ENCODE results near the gene PDCD1.
"Not testable (repeated sequence)": the region's sequence is repeated elsewhere in the genome, so short reads cannot be mapped to it uniquely, and the experiment has no call there.

Gene PDCD1

DNA sequence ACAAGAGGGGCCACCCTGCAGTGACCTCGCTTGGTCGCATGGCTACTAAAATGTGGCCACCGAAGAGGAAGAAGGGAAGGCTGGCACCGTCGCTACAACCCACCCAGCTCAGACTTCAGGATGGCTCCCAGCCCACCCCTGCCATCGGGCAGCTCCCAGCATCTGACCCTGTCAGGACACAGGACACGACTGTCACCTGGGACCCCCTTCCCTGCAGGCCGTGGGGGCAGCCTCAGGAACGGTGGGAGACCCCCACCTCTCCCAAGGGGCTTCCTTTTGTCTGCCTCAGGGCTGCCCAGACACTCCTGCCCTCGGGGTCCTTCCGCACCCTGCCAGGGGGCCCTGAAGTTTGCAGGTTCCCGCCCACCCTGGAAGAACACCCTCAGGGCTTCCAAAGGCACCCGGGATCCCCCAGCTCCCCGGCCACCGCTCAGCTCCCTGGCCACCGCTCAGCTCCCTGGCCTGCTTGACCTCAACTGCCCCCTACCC lies 18.5 kb upstream of the PDCD1 start:
- H3K4me3 Mint-ChIP-seq = no peak overlapping the region
- peaks cover 6% of the 10 kb centered on the region for H3K36me3 Mint-ChIP-seq (ENCODE audit: low read depth)
- H3K4me1 Mint-ChIP-seq (ENCODE audit: low read depth) = peaks cover 16% of the 10 kb centered on the region
- no peaks in the 10 kb centered on the region for H3K9me3 Mint-ChIP-seq
- intact Hi-C loops (cut with micrococcal nuclease) = no loop called here
- H3K27ac Mint-ChIP-seq = no peak overlapping the region
- H3K27me3 Mint-ChIP-seq = peaks cover 7% of the 10 kb centered on the region

DNA sequence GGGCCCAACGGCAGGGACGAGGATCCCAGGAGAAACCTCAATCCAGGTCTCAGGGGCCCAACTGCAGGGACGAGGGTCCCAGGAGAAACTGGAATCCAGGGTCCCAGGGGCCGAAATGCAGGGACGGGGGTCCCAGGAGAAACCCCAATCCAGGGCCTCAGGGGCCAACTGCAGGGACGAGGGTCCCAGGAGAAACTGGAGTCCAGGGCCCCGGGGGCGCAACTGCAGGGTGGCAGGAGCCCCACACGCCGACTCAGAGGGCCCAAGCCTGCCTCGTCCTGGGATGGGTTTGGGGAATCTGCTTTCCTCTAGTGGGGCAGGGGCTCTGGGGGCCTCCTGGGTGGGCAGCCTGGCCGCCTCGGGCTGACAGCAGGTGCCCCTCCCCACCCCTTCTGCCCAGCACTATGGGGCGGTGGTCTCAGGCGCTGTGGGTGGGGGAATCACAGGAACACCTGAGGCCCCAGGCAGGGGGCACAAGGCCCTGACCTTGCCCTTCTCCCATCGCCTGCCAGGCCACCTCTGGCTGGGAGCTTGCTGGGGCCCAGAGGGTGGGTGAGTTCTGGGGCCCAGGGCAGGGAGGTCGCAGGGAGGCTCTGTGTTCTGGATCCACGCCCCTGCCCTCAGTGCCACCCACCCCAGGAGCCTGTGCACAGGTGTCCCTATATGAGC lies 18.0 kb upstream of the PDCD1 start:
- Mint-ChIP-seq H3K27ac (no peak overlapping the region), H3K36me3 (ENCODE audit: low read depth) (peaks cover 6% of the 10 kb centered on the region)

DNA sequence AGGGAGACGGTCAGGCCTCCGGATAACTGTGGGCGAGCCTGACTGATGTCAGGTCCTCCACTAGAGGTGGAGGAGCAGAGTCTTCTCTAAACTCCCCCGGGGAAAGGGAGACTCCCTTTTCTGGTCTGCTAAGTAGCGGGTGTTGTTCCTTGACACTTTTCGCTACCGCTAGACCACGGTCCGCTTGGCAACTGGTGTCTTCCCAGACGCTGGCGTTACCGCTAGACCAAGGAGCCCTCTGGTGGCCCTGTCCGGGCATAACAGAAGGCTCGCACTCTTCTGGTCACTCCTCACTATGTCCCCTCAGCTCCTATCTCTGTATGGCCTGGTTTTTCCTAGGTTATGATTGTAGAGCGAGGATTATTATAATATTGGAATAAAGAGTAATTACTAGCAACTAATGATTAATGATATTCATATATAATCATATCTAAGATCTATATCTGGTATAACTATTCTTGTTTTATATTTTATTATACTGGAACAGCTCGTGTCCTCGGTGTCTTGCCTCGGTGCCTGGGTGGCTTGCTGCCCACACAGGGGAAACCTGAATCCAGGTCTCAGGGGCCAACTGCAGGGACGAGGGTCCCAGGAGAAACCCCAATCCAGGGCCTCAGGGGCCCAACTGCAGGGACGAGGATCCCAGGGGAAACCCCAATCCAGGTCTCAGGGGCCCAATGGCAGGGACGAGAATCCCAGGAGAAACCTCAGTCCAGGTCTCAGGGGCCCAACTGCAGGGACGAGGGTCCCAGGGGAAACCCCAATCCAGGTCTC lies 17.2 kb upstream of the PDCD1 start:
- H3K4me3 Mint-ChIP-seq; H3K27me3 Mint-ChIP-seq; H3K27ac Mint-ChIP-seq; intact Hi-C loops (cut with micrococcal nuclease); H3K36me3 Mint-ChIP-seq (ENCODE audit: low read depth); H3K9me3 Mint-ChIP-seq; H3K4me1 Mint-ChIP-seq (ENCODE audit: low read depth): not testable (repeated sequence)

More for the DNA sequence above, 18.0 kb upstream of the PDCD1 start:
- intact Hi-C loops (cut with micrococcal nuclease) = no loop called here
- Mint-ChIP-seq H3K27me3 (peaks cover 7% of the 10 kb centered on the region), H3K9me3 (no peaks in the 10 kb centered on the region), H3K4me3 (no peak overlapping the region), H3K4me1 (ENCODE audit: low read depth) (peaks cover 11% of the 10 kb centered on the region)

DNA sequence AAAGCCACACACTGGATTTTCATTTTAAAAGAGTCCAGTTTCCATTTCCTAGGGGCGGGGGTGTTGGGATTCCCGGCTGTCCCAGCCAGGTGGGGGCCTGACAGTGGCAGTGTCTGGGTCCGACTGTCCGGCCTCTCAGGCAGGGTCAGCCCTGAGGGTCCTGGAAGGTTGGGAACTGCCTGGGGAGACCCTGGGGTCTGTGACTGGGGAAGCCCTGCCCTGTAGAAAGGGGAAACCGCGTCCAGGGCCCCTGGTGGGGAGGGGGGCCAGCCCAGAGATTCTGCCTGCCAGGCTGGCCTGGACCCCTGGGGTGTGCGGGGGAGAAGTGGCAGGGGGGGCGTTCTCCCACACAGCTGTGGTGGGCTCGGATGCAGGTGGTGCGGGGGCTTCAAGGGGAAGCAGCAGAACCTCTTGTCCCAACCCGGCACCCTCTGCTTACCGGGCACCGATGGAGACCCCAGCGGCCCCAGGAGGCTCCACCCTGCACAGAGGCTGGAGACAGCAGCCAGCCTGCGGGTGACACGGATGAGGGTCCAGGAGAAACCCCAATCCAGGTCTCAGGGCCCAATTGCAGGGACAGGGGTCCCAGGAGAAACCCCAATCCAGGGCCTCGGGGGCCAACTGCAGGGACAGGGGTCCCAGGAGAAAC lies 15.7 kb upstream of the PDCD1 start:
- intact Hi-C loops (cut with micrococcal nuclease) = no loop called here
- Mint-ChIP-seq H3K9me3 (no peaks in the 10 kb centered on the region), H3K27me3 (peaks cover 7% of the 10 kb centered on the region), H3K4me1 (ENCODE audit: low read depth) (no peaks in the 10 kb centered on the region), H3K36me3 (ENCODE audit: low read depth) (no peaks in the 10 kb centered on the region), H3K27ac (no peak overlapping the region), H3K4me3 (no peak overlapping the region)

DNA sequence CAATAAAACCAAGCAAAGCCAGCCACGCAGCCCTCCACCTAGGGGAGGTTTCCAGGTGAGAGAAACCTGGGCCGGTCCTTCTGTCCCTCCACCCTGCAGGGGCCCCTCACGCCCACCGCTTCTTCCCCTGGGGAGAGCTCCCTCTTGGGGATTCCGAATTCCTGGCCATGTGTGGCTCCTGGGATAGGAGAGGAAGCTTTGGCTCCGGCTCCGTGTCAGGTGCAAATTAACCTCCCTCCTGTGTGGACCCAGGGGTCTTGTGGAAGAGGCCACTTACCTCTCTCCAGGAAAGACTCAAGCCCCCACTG lies 15.1 kb upstream of the PDCD1 start:
- H3K27ac Mint-ChIP-seq = no peak overlapping the region
- no peak overlapping the region for H3K4me3 Mint-ChIP-seq
- intact Hi-C loops (cut with micrococcal nuclease) = no loop called here
- no peaks in the 10 kb centered on the region for H3K4me1 Mint-ChIP-seq (ENCODE audit: low read depth)
- peaks cover 7% of the 10 kb centered on the region for H3K27me3 Mint-ChIP-seq
- H3K36me3 Mint-ChIP-seq (ENCODE audit: low read depth) = no peaks in the 10 kb centered on the region
- no peaks in the 10 kb centered on the region for H3K9me3 Mint-ChIP-seq

DNA sequence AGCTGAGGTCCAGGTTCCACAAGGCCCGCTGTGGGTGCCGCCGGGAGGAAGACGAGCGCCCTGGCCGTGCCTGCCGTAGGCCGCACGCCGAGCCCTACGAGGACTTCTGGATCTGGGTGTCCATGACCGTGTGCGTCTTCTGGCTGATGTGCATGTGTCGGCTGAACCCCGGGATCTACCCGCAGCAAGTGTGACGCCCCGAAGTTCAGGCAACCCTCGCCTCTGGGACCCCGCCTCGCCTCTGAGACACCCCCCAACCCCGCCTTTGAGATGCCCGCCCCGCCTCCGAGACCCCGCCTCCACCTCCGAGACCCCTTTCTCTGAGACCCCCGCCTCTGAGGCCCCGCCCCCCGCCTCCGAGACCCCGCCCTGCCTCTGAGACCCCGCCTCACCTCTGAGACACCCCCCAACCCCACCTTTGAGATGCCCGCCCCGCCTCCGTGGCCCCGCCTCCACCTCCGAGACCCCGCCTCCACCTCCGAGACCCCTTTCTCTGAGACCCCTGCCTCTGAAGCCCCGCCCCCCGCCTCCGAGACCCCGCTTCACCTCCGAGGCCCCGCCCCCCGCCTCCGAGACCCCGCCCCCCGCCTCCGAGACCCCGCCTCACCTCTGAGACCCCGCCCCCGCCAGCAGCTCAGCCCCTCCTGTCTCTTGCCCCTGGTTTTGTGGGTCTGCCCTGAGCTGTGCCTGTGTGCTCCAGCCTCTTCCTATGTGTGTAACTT lies 14.5 kb upstream of the PDCD1 start:
- Mint-ChIP-seq H3K9me3 (no peaks in the 10 kb centered on the region), H3K4me1 (ENCODE audit: low read depth) (no peaks in the 10 kb centered on the region), H3K27ac (no peak overlapping the region), H3K4me3 (no peak overlapping the region), H3K36me3 (ENCODE audit: low read depth) (no peaks in the 10 kb centered on the region), H3K27me3 (peaks cover 10% of the 10 kb centered on the region)
- intact Hi-C loops (cut with micrococcal nuclease) = no loop called here

DNA sequence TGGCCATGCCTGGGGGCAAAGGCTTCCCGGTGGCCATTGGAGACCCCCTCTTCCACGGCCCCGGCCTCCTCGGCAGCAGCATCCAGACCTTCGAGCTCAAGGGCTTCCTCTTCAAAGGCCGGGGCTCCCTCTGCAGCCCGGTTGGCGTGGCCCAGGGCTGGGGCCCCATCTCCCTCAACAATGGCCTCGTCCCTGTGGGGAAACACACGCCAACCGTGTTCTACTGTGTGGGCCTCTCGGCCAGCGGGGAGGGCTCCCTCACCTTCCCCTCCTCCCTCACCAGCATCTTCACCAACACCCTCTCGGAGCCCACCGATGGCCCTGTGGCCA lies 13.6 kb upstream of the PDCD1 start:
- Mint-ChIP-seq H3K4me3 (no peak overlapping the region), H3K4me1 (ENCODE audit: low read depth) (no peaks in the 10 kb centered on the region), H3K36me3 (ENCODE audit: low read depth) (no peaks in the 10 kb centered on the region), H3K9me3 (no peaks in the 10 kb centered on the region), H3K27ac (no peak overlapping the region), H3K27me3 (peaks cover 18% of the 10 kb centered on the region)
- intact Hi-C loops (cut with micrococcal nuclease) = no loop called here

DNA sequence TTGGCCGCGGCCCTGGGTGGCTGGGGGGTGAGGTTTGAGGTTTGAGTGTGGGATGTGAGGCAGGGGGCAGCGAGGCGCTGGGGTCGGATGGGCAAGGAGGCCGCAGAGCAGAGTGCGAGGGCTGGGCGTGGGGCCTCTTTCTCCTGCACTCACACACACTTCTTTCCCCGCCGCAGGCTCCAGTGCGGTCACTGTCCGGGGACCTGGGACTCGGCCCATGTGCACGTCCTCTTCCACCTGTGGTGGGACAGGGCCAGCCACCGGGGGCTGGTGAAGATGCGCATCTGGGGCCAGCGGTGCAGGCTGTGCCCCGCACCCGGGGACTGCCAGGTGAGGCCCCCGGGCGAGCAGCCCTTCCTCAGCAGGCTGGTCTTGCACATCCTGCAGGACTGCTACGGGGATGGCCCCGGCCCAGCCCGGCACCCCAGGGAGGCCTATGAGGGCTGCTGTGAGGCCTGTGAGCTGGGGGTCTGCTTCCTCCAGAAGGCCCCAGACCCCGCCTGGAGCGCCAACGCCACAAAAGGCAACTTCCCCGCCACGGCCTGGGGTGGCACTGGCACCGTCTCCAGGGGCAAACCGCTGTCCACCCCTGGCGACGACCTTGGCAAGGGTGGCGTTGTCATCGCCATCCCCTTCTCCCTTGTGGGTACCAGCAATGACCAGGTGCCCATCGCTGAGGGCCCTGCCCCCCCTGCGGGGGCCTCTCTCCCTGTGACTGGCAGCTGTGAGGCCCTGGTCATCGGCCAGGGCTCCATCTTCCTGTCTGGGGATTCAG lies 13.0 kb upstream of the PDCD1 start:
- H3K36me3 Mint-ChIP-seq (ENCODE audit: low read depth) = no peaks in the 10 kb centered on the region
- intact Hi-C loops (cut with micrococcal nuclease) = no loop called here

DNA sequence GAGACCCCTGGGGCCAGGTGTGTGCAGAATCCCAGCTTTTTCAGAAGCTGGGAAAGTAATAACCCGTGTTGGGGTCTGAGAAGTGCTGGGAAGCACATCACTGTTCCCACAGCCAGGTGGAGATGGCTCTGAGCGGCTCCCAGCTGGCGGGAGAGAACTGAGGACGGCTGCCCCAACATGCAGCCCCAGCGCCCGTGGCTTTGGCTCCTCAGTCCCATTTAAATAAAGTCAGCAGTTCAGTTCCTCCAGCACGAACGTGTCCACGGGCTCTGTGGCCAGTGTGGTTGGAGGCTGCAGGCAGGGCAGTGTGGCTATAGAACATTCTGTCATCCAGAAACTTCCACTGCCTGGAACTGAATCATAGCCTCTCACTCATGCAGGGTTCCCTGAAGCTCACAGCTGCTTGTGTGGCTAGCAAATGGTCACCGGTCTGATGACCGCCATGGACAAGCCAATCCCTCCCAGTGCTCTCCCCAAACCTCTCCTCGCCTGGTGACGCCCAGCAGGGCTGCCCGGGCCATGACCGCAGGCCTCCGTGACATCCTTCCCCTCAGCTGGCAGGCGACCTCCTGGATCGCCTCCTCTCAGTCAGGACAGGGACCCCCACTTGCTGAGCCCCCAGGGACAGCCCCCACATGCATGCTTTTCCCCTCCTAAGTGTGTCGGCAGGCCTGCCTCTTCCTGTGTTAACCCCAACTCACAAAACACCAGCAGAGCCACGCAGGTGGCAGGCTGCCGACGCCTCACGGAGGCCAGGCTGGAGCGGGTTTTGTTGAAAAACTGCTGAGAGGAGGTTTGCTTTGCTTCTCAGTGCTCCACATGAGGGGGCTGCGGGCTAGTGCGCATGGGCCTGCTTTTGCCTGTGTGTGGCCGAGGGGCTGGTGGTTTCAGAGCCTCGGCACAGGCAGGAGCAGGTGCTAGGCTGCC lies 12.2 kb upstream of the PDCD1 start:
- intact Hi-C loops (cut with micrococcal nuclease) = no loop called here
- peaks cover 28% of the 10 kb centered on the region for H3K27me3 Mint-ChIP-seq
- H3K27ac Mint-ChIP-seq = no peak overlapping the region
- no peaks in the 10 kb centered on the region for H3K36me3 Mint-ChIP-seq (ENCODE audit: low read depth)
- no peak overlapping the region for H3K4me3 Mint-ChIP-seq
- H3K4me1 Mint-ChIP-seq (ENCODE audit: low read depth) = no peaks in the 10 kb centered on the region
- no peaks in the 10 kb centered on the region for H3K9me3 Mint-ChIP-seq

More for the DNA sequence above, 13.0 kb upstream of the PDCD1 start:
- Mint-ChIP-seq H3K4me3 (no peak overlapping the region), H3K27ac (no peak overlapping the region), H3K27me3 (peaks cover 23% of the 10 kb centered on the region), H3K9me3 (no peaks in the 10 kb centered on the region), H3K4me1 (ENCODE audit: low read depth) (no peaks in the 10 kb centered on the region)

DNA sequence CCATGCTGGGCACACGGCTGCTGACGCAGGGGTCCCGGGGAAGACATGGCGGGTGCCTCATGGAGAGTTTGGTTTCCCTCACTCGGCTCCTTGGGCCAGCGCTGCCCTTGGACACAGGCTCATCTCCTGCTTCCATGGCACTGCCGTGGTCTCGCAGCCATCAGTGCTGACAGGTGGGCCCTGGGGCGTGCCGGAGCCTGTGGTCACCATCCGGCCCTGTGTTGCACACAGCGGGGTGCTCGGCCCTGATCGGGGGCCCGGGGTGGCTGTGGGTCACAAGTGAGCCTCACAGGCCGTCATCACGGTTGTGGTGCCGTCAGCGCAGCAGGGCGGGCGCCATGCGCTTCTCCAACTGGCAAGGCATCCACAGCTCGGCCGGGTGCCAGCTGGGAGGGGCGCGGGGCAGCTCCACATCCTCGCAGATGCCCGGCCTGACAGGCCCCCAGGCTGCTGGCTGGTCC lies 11.4 kb upstream of the PDCD1 start:
- H3K9me3 Mint-ChIP-seq = peaks cover 2% of the 10 kb centered on the region
- intact Hi-C loops (cut with micrococcal nuclease) = no loop called here
- H3K4me3 Mint-ChIP-seq = no peak overlapping the region

DNA sequence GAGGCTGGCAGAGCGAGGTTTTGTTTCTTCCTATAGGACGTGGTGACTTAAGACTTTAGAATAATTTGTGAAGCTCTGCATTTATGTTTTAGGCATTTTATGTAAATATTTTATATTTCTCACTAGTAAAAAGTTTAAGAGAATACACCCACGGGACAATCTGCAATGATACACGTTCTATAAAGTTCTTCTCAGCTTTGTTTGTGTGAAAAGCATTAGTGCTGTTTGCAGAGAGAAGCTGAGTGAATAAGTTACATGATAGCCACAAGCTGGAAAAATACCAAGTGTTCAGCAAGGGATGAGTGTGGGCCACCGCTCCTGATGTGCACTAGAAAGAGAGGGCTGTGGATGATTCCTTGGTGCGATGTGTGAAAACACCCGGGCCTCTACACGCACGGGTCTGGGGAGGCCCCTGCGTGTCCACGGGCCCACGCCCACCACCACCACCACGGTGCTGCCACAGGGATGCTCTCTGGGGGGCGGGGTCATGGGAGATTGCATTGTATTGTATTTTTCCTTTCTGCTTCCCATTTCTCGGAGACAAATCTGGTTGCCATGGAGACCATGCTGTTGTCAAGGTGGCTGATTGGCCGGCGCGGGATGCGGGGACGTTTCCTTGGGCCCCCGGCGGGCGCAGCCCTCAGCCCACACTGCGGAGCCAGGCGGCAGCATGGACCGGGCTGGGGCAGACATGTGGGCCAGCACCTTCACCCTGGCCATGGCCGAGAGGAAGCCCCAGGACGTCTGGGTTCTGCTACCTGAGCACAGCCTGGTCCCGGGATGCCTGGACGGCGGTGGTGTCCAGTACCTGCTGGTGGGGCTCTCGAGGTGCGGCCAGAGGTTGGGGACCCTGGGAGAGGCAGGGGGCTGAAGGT lies 10.6 kb upstream of the PDCD1 start, which contains the start of gene RTP5:
Gene RTP5 (plus strand): TSS at position 643 of the 875 bp plus-strand sequence. CDS start 28 bp downstream, at position 671.
- H3K36me3 Mint-ChIP-seq (ENCODE audit: low read depth) = no peaks in the 10 kb centered on the region
- H3K4me1 Mint-ChIP-seq (ENCODE audit: low read depth) = peaks cover under 1% of the 10 kb centered on the region
- no peak within 1 kb of the TSS for H3K27ac Mint-ChIP-seq
- H3K4me3 Mint-ChIP-seq = no peak within 1 kb of the TSS
- peaks cover 38% of the 10 kb centered on the region for H3K27me3 Mint-ChIP-seq
- intact Hi-C loops (cut with micrococcal nuclease) = no loop called here
- peaks cover 10% of the 10 kb centered on the region for H3K9me3 Mint-ChIP-seq

More for the DNA sequence above, 11.4 kb upstream of the PDCD1 start:
- Mint-ChIP-seq H3K4me1 (ENCODE audit: low read depth) (no peaks in the 10 kb centered on the region), H3K27ac (no peak overlapping the region), H3K36me3 (ENCODE audit: low read depth) (no peaks in the 10 kb centered on the region), H3K27me3 (peaks cover 32% of the 10 kb centered on the region)

DNA sequence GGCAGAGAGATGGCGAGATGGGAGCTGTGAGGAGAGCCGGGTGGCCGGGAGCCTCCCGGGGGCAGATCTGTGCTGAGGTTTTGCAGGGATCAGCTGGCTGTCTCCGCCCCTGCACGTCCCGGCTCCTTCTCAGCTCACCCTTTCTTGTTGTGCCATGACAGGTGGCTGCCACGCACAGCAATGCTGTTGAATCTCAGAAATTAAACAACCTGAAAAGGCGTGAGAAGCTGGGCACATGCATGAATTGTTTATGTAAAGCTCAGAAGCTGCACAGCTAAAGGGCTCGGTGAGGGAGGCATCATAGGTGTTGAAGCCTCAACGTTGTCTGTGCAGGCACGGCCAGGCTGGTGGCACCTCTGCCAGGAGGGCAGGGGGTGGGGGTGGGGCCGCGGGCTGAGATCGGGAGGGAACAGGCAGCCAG lies 10.0 kb upstream of the PDCD1 start:
- Mint-ChIP-seq H3K4me1 (ENCODE audit: low read depth) (peaks cover 6% of the 10 kb centered on the region), H3K27ac (no peak overlapping the region)

More for the DNA sequence above, 10.0 kb upstream of the PDCD1 start:
- no peak overlapping the region for H3K4me3 Mint-ChIP-seq
- intact Hi-C loops (cut with micrococcal nuclease) = no loop called here
- peaks cover 42% of the 10 kb centered on the region for H3K27me3 Mint-ChIP-seq
- H3K9me3 Mint-ChIP-seq = peaks cover 15% of the 10 kb centered on the region
- H3K36me3 Mint-ChIP-seq (ENCODE audit: low read depth) = no peaks in the 10 kb centered on the region
